ENCODE measurements around the gene GTF2E1. TPM values are rescaled to one million over a fixed set of nuclear protein-coding genes. Genes with fewer than 3 reads are reported as not detected.
A peak's percentile ranks its signal among the peaks of the same experiment; 100 is the strongest.
"Not testable (repeated sequence)": the region's sequence is repeated elsewhere in the genome, so short reads cannot be mapped to it uniquely, and the experiment has no call there.

Gene GTF2E1
- 10 to 100 TPM; 12.8 to 15.8 (median 14.9) TPM for polyA plus RNA-seq (ENCODE audit: insufficient read length in 4 of 4)

DNA sequence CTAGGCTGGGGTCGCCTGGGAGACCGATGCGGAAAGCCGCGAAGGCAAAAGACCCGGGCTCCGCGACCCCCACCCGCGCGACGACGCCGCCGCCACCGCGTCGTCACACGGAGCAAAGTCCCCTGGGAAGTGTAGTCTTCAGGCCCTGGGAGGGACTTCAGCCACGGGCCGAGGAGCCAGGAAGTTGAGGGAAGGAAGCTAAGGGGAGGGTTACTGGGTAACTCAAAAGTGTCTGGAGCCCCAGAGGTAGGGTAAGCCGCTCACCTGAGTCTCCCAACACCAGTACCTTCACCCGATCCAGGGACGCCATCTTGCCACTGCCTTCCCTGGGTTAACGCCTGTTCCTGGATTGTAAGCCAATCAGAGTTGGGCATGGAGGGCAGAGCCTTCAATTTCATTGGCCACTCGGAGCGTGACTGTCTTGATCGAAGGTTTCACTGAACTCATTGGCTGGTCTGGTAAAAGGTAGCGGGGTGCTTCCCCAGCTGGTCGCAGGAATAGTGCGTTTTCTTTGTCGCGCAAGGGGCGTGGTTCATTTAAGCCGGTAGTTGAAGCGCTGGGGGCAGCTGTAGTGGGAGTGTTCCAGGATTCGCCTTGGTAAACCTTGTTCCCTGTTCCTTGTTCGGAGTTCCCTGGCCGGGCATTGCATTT lies at the start of gene GTF2E1, which contains the start of gene RABL3:
GTF2E1 (plus strand) TSS at position 547 of the 651 bp plus-strand sequence. CDS start 7,809 bp downstream, outside the sequence.
RABL3 (minus strand) TSS at position 319 of the 651 bp plus-strand sequence; CDS start at position 310, 9 bp downstream.
- peak; percentile 97 to 100 (median 99) for DNase-seq (ENCODE audit: low read depth in 4 of 4, low spot score in 3 of 4)

GRCh38 chr3:120693439-120694171 lies 48.9 kb upstream of the GTF2E1 start:
- DNase-seq (ENCODE audit: low read depth in 4 of 4, low spot score in 3 of 4) = no peak

GRCh38 chr3:120699333-120699732 lies 43.2 kb upstream of the GTF2E1 start:
- DNase-seq (ENCODE audit: low read depth in 4 of 4, low spot score in 3 of 4) = no peak

DNA sequence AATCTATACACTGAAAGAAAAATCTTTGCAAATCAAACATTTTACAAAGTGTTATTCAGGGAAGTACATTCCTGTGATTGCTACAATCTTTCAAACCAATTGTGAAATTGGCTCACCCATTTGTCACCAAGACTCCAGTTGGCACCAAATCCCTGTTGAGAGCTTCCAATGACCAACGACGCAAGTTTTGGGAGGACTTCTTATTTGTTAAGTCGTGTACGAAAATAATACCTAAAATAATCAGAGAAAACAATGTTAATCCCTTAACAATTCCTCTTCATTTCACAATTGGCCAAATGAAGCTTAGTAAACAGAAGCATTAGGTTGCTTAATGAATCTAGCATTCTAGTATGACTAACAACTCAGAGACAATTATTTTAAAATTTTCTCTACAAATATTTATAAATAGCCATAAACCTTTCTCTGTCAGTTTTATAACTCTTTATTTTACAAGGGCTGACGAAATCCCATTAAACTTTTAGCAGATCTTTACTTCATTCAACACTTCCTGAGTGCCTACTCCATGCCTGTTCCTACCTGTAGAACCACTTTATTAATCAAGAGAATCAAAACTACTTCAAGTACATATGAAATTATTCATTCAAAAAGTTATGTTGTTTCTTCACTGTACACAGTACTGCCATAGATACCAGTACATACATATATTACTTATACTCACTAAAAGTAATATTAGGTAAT lies 36.5 kb upstream of the GTF2E1 start:
- DNase-seq (ENCODE audit: low read depth in 4 of 4, low spot score in 3 of 4) = no peak

DNA sequence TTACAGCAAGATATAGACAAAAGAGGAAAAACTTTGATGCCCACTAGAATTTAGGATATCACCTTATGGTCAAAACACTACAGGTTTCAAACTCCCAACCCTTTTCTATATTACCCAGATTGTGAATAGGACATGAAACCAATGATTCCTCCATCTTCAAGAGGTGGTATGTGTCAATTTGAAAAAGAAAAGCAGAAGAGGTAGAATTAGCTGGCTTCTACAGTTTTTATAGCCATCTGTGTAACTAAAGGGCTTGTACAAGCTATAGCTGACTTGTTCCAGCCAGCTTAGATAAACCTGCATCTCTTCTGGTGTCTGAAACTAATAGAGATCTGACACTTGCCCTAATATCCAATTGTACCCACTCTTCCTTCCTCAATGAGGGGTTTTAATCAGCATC lies 35.6 kb upstream of the GTF2E1 start:
- no peak for DNase-seq (ENCODE audit: low read depth in 4 of 4, low spot score in 3 of 4)

GRCh38 chr3:120708408-120708807 lies 34.1 kb upstream of the GTF2E1 start:
- no peak for DNase-seq (ENCODE audit: low read depth in 4 of 4, low spot score in 3 of 4)

DNA sequence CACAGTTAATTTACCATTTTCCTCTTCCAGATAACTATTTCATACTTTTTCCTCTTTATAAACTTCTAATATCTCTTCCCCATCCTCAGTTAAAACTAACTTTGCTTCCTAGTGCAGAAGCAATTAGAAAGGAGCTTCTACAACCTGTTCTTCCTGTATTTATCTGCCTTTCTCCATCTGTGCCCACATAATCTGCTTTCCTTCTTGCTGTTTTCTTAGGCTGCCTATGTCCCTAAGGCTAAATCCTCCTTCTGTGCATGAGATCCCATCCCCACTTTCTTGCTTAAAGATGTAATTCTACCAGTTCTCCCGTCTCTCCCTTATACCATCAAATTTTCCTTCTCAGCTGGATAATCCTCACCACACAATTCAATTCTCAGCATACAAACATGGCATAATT lies 32.2 kb upstream of the GTF2E1 start:
- DNase-seq (ENCODE audit: low read depth in 4 of 4, low spot score in 3 of 4) = no peak

DNA sequence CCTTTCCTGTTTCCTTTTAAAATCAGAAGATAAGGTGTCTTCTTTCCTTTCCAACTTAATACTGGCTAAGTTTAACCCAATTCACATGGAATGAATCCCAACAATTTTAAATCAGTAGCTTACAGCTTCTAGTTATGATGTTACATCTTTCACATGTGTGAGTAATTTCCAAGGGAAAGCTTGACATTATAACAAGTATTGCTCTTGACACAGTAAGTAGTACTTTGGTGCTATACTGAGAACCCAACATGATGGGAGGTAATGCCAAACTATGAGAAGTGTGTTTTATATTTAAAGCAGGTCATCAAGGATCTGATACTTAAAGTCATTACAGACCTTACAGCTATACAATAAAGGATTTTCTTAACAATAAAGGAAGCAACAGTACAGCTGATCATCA lies 29.3 kb upstream of the GTF2E1 start:
- DNase-seq (ENCODE audit: low read depth in 4 of 4, low spot score in 3 of 4) = no peak

DNA sequence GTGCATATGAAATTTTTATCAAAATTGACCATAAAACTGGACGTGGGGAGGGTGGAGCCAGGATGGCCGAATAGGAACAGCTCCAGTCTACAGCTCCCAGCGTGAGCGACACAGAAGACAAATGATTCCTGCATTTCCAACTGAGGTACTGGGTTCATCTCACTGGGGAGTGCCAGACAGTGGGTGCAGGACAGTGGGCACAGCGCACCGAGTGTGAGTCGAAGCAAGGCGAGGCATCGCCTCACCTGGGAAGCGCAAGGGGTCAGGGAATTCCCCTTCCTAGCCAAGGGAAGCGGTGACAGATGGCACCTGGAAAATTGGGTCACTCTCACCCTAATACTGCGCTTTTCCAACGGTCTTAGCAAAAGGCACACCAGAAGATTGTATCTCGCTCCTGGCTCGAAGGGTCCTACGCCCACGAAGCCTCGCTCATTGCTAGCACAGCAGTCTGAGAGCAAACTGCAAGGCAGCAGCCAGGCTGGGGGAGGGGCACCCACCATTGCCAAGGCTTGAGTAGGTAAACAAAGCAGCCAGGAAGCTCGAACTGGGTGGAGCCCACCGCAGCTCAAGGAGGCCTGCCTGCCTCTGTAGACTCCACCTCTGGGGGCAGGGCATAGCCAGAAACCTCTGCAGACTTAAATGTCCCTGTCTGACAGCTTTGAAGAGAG lies 23.2 kb upstream of the GTF2E1 start:
- not testable (repeated sequence) for DNase-seq (ENCODE audit: low read depth in 4 of 4, low spot score in 3 of 4)

GRCh38 chr3:120726791-120727190 lies 15.8 kb upstream of the GTF2E1 start:
- DNase-seq (ENCODE audit: low read depth in 4 of 4, low spot score in 3 of 4) = no peak

- DNase-seq (ENCODE audit: low read depth in 4 of 4, low spot score in 3 of 4) = no peak
These were observed 11.7 kb upstream of the GTF2E1 start for GRCh38 chr3:120730576-120731542.

DNA sequence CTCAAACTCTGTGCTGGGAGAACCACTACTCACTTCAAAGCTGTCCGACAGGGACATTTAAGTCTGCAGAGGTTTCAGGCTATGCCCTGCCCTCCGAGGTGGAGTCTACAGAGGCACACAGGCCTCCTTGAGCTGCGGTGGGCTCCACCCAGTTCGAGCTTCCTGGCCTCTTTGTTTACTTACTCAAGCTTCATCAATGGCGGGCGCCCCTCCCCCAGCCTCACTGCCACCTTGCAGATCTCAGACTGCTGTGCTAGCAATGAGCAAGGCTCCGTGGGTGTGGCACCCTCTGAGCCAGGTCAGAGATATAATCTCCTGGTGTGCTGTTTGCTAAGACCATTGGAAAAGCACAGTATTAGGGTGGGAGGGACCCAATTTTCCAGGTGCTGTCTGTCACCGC lies 4.5 kb upstream of the GTF2E1 start:
- DNase-seq (ENCODE audit: low read depth in 4 of 4, low spot score in 3 of 4) = not testable (repeated sequence)

DNA sequence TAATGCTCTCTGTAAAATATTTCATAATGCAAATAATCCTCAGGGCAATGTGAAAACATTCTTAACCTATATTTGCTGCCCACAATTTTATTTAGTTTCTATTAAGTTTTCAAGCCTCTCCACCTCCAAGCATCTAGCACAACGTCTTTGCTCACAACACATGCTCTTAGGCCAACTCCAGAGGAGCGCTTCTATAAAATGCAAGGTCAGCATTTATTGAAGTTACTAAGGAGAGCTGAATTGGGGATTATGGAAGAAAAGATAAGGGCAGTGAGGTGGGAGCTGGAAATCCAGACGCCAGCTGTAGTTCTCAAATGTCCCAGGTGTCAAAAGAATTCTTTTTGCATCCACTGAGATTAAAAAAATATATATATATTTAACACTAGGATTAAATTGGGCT lies 1.2 kb upstream of the GTF2E1 start:
- no peak for DNase-seq (ENCODE audit: low read depth in 4 of 4, low spot score in 3 of 4)

DNA sequence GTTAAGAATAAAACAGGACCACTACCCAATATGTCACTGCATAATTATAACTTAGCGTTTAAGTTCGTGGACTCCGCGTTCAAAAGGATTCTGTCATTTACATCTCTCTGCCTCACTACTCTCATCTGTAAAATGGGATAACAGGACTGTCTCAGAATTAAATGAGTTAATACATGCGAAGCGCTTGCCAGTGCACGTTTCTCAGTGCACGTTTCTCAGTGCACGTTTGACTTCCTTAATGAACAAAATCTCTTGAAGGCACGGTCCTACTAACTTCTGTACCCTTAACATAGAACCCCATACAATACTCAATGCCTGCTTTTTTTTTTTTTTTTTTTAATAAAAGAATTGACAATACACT lies 727 bp upstream of the GTF2E1 start:
- no peak for DNase-seq (ENCODE audit: low read depth in 4 of 4, low spot score in 3 of 4)

- peak in 1 of 4 donors; percentile 12 for DNase-seq (ENCODE audit: low read depth in 4 of 4, low spot score in 3 of 4)
These were observed 363 bp downstream of the GTF2E1 start for GRCh38 chr3:120742849-120743365.

DNA sequence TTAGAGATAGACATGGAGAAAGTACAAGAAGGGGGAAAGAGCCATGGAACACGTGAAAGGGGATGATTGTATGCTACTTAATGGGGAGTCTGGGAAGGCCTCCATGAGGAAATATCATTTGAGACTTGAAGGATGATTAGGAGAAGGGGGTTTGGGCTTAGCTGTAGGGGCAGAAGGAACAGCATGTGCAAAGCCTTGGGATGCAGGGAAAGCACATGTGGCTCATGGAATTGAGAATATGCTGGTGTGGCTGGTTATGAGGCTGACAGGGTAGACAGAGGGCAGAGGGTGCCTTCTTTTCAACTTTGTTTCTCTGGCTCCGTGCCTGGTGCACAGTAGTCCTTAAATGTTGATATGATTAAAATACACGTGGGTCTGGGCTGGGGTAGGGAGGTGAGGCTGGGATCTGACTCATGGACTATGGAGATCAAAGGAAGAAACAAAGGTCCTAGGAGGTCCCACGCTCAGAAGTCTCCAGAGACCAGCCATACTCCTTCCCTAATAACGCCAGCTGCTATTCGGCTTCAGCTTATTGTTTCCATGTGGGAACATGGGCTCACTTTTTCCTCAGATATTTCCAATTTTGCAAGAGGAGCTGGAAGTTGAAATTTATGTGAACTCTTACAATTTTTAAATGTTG lies 1.1 kb downstream of the GTF2E1 start:
- no peak for DNase-seq (ENCODE audit: low read depth in 4 of 4, low spot score in 3 of 4)

GRCh38 chr3:120745466-120745865 lies 2.9 kb downstream of the GTF2E1 start:
- DNase-seq (ENCODE audit: low read depth in 4 of 4, low spot score in 3 of 4) = no peak

DNA sequence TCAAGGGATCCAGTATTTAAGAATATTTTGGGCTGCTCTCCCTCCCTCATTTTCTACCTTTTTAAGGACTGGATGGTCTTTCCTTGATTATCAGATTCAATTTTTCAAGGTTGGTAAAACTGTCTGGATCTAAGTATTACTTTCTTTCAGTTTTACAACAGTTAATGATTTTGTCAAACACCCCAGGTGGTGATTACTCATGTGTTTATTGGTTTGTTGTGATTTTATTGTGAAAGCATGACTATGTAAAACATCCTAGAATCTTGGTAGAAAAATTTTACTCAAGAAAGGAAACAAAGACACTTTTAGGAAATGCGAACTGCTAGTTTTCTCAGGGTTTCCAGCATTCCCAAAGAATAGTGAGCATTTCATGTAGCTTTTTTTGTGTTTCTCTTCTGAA lies 7.3 kb downstream of the GTF2E1 start:
- no peak for DNase-seq (ENCODE audit: low read depth in 4 of 4, low spot score in 3 of 4)

DNA sequence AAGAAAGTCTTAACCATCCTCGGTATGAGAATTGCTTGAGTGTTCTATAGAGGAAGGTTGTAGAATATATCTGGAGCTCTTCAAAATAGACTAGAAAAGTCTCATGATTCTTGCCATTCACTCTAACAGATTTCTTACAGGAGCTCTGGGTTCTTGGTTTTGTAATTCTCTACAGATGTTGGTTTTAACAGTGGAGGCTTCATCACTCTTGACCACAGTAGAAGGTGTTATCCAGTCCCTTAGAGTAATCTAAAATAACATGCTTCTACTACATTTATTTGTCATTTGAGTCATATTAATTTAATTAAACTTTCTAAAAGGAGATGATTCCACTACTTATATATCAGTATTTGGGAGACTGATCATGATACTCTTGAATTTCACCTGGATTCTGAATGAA lies 9.7 kb downstream of the GTF2E1 start:
- DNase-seq (ENCODE audit: low read depth in 4 of 4, low spot score in 3 of 4) = no peak
